Measurements from ENCODE around the gene ANKS1B.

ANKS1B gene

GRCh38 chr12:99152337-99152736 lies 832.4 kb downstream of the ANKS1B start:
- no peak for DNase-seq

GRCh38 chr12:99151744-99152143 lies 833.0 kb downstream of the ANKS1B start:
- no peak for DNase-seq

DNA sequence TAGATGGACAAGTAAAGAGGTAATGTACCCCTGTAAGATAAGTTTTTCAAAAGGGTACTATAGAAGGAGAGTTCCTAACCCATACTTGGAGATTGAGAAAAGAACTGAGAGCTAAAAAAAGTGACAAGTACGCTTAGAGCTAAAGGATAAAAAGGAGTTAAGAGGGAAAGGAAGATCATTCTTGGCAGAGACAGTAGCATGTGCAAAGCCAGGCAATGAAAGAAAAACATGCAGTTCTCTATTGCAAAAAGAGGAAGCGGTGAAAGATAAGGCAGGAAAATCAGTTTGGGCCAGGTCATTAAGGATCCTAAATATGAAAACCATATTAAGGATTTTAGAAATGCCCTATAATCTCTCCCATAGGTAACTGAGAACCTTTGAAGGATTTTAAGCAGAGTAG lies 837.6 kb downstream of the ANKS1B start:
- peak; percentile 78 for DNase-seq

DNA sequence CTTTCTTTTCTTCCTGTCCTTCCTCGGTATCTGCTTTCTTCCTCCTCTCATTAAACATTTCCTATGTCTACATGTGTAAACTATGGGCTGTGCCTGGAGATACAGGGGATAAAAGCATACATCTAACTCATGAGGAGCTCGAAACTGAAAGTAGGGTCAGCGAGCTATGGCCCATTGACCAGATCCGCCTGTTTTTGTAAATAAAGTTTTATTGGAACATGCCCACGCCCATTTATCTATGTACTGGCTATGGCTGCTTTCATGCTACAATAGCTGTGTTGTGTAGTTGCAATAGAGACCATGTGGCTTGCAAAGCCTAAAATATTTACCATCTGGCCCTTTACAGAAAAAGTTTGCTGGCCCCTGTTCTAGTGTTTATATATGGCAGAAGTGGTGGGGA lies 838.0 kb downstream of the ANKS1B start:
- peak; percentile 46 for DNase-seq

DNA sequence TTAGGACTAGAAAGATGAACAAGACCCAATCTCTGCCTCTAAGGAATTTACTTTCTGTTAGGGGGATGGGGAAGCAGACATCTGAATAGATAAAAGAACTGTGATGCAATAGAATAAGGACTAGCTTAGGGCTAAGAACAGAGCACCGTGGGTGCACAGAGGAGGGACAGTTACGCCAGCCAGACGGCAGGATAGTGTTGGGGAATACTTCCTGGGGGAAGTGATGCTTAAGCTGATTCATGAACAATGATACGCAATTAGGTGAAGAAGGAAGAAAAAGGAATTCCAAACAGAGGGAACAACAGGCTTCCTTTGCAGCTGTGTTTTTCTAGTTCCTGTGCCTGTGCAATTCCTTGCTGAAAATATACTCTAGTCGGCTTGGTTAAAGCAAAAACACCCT lies 838.6 kb downstream of the ANKS1B start:
- DNase-seq, result peak; percentile 88

DNA sequence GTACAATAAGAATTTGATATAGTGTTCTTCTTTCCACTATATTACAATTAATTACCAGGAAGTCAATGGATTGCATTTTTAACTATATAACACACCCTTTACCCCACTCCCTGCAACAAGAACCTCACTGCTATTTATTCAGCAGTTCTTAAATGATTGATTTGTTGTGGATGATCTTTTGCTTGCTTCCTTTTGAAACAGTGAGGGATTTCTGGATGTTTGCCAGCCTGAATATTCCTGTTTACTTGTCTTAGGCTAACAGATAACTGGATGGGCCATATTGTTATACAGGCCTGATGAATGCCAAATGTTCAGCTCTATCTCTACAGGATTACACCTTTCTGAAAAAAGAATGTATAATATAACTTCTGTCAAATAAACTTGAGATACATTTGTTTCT lies 842.1 kb downstream of the ANKS1B start:
- no peak for DNase-seq

DNA sequence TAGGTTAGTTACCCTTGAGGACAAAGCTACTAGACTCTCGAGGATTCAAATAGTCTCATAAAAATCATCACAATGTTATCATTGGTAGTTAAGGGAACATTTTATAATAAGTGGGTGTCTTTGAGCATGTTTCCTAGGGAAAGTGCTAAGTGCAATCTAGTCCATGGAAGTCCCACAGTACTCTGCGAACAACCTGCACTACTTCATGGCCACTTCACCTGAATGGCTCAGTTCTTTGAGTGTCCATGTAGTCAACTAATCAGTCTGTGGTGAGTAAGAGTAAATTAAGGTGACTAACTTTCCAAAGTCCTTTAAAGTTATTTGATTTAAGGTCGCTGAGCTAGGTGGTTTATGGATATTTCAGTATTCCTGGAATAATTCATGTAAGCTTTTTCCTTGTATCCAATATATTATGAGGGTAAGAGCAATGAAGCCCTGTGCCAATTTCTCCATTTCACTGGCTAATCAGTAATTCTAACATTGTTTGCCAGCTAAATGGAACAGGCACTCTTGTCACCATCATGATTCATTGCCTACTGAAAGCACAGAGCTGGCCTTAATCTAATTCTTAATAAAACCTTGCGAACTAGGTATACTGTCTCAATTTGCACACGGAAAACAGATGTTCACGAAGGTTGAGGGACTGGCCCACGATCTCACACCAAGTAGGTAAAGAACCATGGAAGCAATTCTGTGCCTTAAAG lies 844.6 kb downstream of the ANKS1B start:
- no peak for DNase-seq

GRCh38 chr12:99138393-99138792 lies 846.3 kb downstream of the ANKS1B start:
- no peak for DNase-seq

- peak; percentile 80 for DNase-seq
These were observed 847.4 kb downstream of the ANKS1B start for GRCh38 chr12:99137124-99137855.

GRCh38 chr12:99136516-99136915 lies 848.2 kb downstream of the ANKS1B start:
- no peak for DNase-seq

DNA sequence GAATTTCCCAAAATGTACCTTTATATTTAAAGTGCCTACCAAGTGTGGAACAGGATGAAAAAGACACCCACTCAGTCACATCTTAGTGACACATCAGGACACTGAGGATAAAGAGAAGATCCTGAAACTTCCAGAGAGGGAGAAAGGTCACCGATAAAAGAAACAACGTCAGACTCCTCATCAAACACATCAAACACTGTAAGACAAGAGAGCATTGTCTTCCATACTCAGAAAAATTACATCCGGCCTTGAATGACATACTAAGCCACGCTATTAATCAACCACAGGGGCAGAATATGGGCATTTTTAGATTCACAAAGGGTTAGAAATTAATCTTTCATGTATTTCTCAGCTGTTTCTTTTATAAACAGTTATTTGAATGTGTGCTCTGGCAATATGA lies 849.4 kb downstream of the ANKS1B start:
- DNase-seq, result no peak

DNA sequence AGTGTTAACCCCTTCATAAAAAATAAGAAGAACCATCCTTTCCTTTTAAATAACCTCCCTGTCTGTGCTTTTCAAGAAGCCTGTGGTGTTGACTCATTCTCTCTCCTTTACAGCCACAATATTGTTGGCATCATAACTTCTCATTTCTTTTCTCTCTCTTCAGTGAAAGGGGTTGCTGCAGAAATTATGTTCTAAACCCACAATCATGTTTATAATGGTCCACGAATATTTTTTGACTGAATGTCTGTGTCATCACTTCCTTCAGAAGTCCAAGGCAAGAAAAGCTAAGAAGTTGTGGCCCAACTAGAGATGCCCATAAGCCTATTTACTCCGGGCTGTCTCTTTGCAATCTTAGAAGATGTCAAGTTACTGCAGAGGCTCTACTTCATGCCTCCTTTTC lies 851.3 kb downstream of the ANKS1B start:
- peak; percentile 77 for DNase-seq

- peak; percentile 73 for DNase-seq
These were observed 853.0 kb downstream of the ANKS1B start for GRCh38 chr12:99131751-99132199.

DNA sequence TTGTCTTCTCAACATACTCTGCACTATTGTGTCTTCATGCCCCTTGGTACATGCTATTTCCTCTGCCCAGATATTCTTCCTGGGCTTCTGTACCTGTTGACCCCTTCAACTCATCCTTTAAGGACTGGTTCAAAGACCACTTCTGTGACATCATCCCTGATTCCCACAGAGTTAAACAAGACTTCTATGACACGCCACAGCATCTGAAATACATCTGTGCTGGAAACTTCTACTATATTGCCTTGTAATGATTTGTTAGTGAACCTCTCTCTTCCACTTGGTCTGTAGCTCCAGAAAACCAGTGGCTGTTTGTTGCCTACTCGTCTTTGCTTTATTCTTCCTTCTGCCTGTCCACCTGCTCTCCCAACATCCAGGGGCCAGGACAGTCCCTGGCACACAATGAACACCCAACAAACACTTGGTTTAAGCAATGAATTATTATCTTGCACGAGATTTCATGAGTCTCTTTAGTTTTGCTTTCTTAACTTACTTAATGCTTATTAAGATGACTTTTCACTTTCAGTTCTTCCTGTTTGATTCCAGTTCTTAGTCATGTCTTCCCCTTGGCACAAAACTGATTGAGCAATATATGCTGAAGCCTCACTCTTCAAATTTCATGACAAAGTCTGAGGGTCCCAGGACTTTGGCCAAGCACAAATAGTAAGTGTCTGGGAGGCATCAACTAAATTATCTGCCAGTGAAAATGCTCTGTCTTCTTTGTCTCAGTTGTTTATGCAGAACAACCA lies 853.8 kb downstream of the ANKS1B start:
- peak; percentile 88 for DNase-seq

- DNase-seq, result peak; percentile 12
These were observed 856.4 kb downstream of the ANKS1B start for GRCh38 chr12:99128246-99128802.

- DNase-seq, result no peak
These were observed 861.8 kb downstream of the ANKS1B start for GRCh38 chr12:99122959-99123358.

- DNase-seq, result no peak
These were observed 862.2 kb downstream of the ANKS1B start for GRCh38 chr12:99122496-99122895.

DNA sequence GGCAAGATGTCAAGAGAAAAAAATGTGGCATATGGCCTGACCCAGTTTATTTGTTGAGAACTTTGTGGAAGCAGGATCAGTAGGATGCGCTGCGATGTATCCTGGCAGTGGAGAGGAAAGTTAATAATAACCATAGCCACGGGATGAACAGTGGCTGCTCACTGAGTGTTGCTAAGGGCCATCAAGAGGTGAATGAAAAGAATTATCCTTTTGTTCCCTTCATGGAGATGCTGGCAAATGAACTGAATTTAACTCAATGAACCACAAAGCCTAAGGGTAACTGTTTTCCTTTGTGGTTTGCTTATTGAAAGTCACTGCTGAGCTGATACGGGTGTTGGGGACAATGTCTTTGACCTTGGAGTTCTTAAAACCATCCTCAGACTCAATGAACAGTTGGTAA lies 863.2 kb downstream of the ANKS1B start:
- no peak for DNase-seq

- DNase-seq, result no peak
These were observed 864.8 kb downstream of the ANKS1B start for GRCh38 chr12:99119943-99120342.

DNA sequence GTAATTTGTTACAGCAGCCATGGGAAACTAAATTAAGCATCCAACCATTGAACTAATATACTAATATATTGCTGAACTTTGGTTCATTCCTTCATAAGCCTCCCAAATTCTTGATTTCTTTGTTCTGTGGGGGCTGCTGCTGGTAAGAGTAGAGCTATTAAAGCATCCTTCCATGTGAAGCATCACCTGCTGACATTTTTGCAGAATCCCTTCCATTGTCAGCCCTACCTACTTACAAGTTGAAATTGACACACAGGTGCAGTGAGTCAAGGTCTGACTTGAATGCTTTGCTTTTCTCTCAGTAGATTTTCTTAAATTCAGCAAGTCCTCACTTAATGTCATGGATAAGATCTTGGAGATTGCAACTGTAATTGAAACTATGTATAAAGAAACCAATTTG lies 865.3 kb downstream of the ANKS1B start:
- no peak for DNase-seq

GRCh38 chr12:99111600-99111999 lies 873.1 kb downstream of the ANKS1B start:
- DNase-seq, result no peak

- DNase-seq, result no peak
These were observed 873.9 kb downstream of the ANKS1B start for GRCh38 chr12:99110868-99111267.

GRCh38 chr12:99110212-99110611 lies 874.5 kb downstream of the ANKS1B start:
- DNase-seq, result no peak

GRCh38 chr12:99108924-99109323 lies 875.8 kb downstream of the ANKS1B start:
- no peak for DNase-seq

Measured in MV-4-11 (cell line).